ENCODE data around the gene PCBP2.
"Not testable (repeated sequence)": the region's sequence is repeated elsewhere in the genome, so short reads cannot be mapped to it uniquely, and the experiment has no call there.

The PCBP2 gene

GRCh38 chr12:53444593-53445325 is 7.1 kb upstream of the PCBP2 start:
- H3K27me3 ChIP-seq (ENCODE audit: control insufficient read depth in 1 of 2, insufficient read depth in 2 of 2, low read length in 2 of 2); H3K4me3 ChIP-seq (ENCODE audit: low read depth in 1 of 2, low read length in 2 of 2); H3K9ac ChIP-seq (ENCODE audit: low read length); H3K27ac ChIP-seq (ENCODE audit: low read depth, low read length); H3K9me3 ChIP-seq (ENCODE audit: low read length): not testable (repeated sequence)
- Histone ChIP-seq H3K36me3 (ENCODE audit: insufficient read depth, low read length) (peaks cover 12% of the 10 kb centered on the region), H3K4me1 (ENCODE audit: insufficient read depth, low read length) (peaks cover 16% of the 10 kb centered on the region)

- Histone ChIP-seq H3K9ac (ENCODE audit: low read length) (no peak overlapping the region), H3K4me1 (ENCODE audit: insufficient read depth, low read length) (peaks cover 24% of the 10 kb centered on the region), H3K27me3 (ENCODE audit: control insufficient read depth in 1 of 2, insufficient read depth in 2 of 2, low read length in 2 of 2) (no peaks in the 10 kb centered on the region), H3K36me3 (ENCODE audit: insufficient read depth, low read length) (peaks cover 18% of the 10 kb centered on the region), H3K4me3 (ENCODE audit: low read depth in 1 of 2, low read length in 2 of 2) (no peak overlapping the region), H3K9me3 (ENCODE audit: low read length) (no peaks in the 10 kb centered on the region), H3K27ac (ENCODE audit: low read depth, low read length) (no peak overlapping the region)
Observed at GRCh38 chr12:53450936-53451335, 966 bp upstream of the PCBP2 start.

GRCh38 chr12:53452159-53453077 is 516 bp downstream of the PCBP2 start:
- H3K27me3 ChIP-seq (ENCODE audit: control insufficient read depth in 1 of 2, insufficient read depth in 2 of 2, low read length in 2 of 2), result no peaks in the 10 kb centered on the region
- H3K27ac ChIP-seq (ENCODE audit: low read depth, low read length), result peak overlapping the region; percentile 100
- H3K4me3 ChIP-seq (ENCODE audit: low read depth in 1 of 2, low read length in 2 of 2), result peak overlapping the region; percentile 76 to 96
- peaks cover 32% of the 10 kb centered on the region for H3K36me3 ChIP-seq (ENCODE audit: insufficient read depth, low read length)
- H3K9me3 ChIP-seq (ENCODE audit: low read length), result no peaks in the 10 kb centered on the region
- peaks cover 24% of the 10 kb centered on the region for H3K4me1 ChIP-seq (ENCODE audit: insufficient read depth, low read length)
- peak overlapping the region; percentile 67 for H3K9ac ChIP-seq (ENCODE audit: low read length)

GRCh38 chr12:53453953-53454640 is 2.2 kb downstream of the PCBP2 start:
- Histone ChIP-seq H3K9me3 (ENCODE audit: low read length) (no peaks in the 10 kb centered on the region), H3K4me3 (ENCODE audit: low read depth in 1 of 2, low read length in 2 of 2) (no peak overlapping the region), H3K27me3 (ENCODE audit: control insufficient read depth in 1 of 2, insufficient read depth in 2 of 2, low read length in 2 of 2) (no peaks in the 10 kb centered on the region), H3K9ac (ENCODE audit: low read length) (peak overlapping the region; percentile 67), H3K27ac (ENCODE audit: low read depth, low read length) (no peak overlapping the region), H3K36me3 (ENCODE audit: insufficient read depth, low read length) (peaks cover 44% of the 10 kb centered on the region), H3K4me1 (ENCODE audit: insufficient read depth, low read length) (peaks cover 24% of the 10 kb centered on the region)

- no peak overlapping the region for H3K4me3 ChIP-seq (ENCODE audit: low read depth in 1 of 2, low read length in 2 of 2)
- no peaks in the 10 kb centered on the region for H3K9me3 ChIP-seq (ENCODE audit: low read length)
- H3K27me3 ChIP-seq (ENCODE audit: control insufficient read depth in 1 of 2, insufficient read depth in 2 of 2, low read length in 2 of 2), result no peaks in the 10 kb centered on the region
- H3K36me3 ChIP-seq (ENCODE audit: insufficient read depth, low read length), result peaks cover 50% of the 10 kb centered on the region
- H3K27ac ChIP-seq (ENCODE audit: low read depth, low read length), result no peak overlapping the region
- no peak overlapping the region for H3K9ac ChIP-seq (ENCODE audit: low read length)
- H3K4me1 ChIP-seq (ENCODE audit: insufficient read depth, low read length), result peaks cover 24% of the 10 kb centered on the region
Observed at GRCh38 chr12:53454707-53455106, 2.8 kb downstream of the PCBP2 start.

- H3K9ac ChIP-seq (ENCODE audit: low read length), result no peak overlapping the region
- H3K36me3 ChIP-seq (ENCODE audit: insufficient read depth, low read length), result peaks cover 71% of the 10 kb centered on the region
- H3K4me1 ChIP-seq (ENCODE audit: insufficient read depth, low read length), result peaks cover 20% of the 10 kb centered on the region
- H3K27me3 ChIP-seq (ENCODE audit: control insufficient read depth in 1 of 2, insufficient read depth in 2 of 2, low read length in 2 of 2), result no peaks in the 10 kb centered on the region
- no peak overlapping the region for H3K27ac ChIP-seq (ENCODE audit: low read depth, low read length)
- no peak overlapping the region for H3K4me3 ChIP-seq (ENCODE audit: low read depth in 1 of 2, low read length in 2 of 2)
- no peaks in the 10 kb centered on the region for H3K9me3 ChIP-seq (ENCODE audit: low read length)
Observed at GRCh38 chr12:53456654-53457366, 4.9 kb downstream of the PCBP2 start.

- peaks cover 7% of the 10 kb centered on the region for H3K4me1 ChIP-seq (ENCODE audit: insufficient read depth, low read length)
- peaks cover 93% of the 10 kb centered on the region for H3K36me3 ChIP-seq (ENCODE audit: insufficient read depth, low read length)
Observed at GRCh38 chr12:53459097-53459496, 7.2 kb downstream of the PCBP2 start.

GRCh38 chr12:53461059-53461458 is 9.2 kb downstream of the PCBP2 start:
- Histone ChIP-seq H3K9me3 (ENCODE audit: low read length) (no peaks in the 10 kb centered on the region), H3K9ac (ENCODE audit: low read length) (no peak overlapping the region), H3K27me3 (ENCODE audit: control insufficient read depth in 1 of 2, insufficient read depth in 2 of 2, low read length in 2 of 2) (no peaks in the 10 kb centered on the region), H3K36me3 (ENCODE audit: insufficient read depth, low read length) (peaks cover 94% of the 10 kb centered on the region), H3K4me3 (ENCODE audit: low read depth in 1 of 2, low read length in 2 of 2) (no peak overlapping the region), H3K4me1 (ENCODE audit: insufficient read depth, low read length) (no peaks in the 10 kb centered on the region), H3K27ac (ENCODE audit: low read depth, low read length) (no peak overlapping the region)

More at GRCh38 chr12:53459097-53459496, 7.2 kb downstream of the PCBP2 start:
- no peak overlapping the region for H3K27ac ChIP-seq (ENCODE audit: low read depth, low read length)
- no peak overlapping the region for H3K4me3 ChIP-seq (ENCODE audit: low read depth in 1 of 2, low read length in 2 of 2)
- no peaks in the 10 kb centered on the region for H3K27me3 ChIP-seq (ENCODE audit: control insufficient read depth in 1 of 2, insufficient read depth in 2 of 2, low read length in 2 of 2)
- no peak overlapping the region for H3K9ac ChIP-seq (ENCODE audit: low read length)
- no peaks in the 10 kb centered on the region for H3K9me3 ChIP-seq (ENCODE audit: low read length)

- Histone ChIP-seq H3K27ac (ENCODE audit: low read depth, low read length) (no peak overlapping the region), H3K36me3 (ENCODE audit: insufficient read depth, low read length) (peaks cover 94% of the 10 kb centered on the region), H3K4me1 (ENCODE audit: insufficient read depth, low read length) (no peaks in the 10 kb centered on the region)
Observed at GRCh38 chr12:53461591-53461990, 9.7 kb downstream of the PCBP2 start.

GRCh38 chr12:53462935-53463334 is 11.0 kb downstream of the PCBP2 start:
- Histone ChIP-seq H3K9me3 (ENCODE audit: low read length) (no peaks in the 10 kb centered on the region), H3K4me3 (ENCODE audit: low read depth in 1 of 2, low read length in 2 of 2) (no peak overlapping the region), H3K4me1 (ENCODE audit: insufficient read depth, low read length) (no peaks in the 10 kb centered on the region), H3K36me3 (ENCODE audit: insufficient read depth, low read length) (peaks cover 96% of the 10 kb centered on the region), H3K27ac (ENCODE audit: low read depth, low read length) (no peak overlapping the region), H3K27me3 (ENCODE audit: control insufficient read depth in 1 of 2, insufficient read depth in 2 of 2, low read length in 2 of 2) (no peaks in the 10 kb centered on the region), H3K9ac (ENCODE audit: low read length) (no peak overlapping the region)

More at GRCh38 chr12:53461591-53461990, 9.7 kb downstream of the PCBP2 start:
- Histone ChIP-seq H3K27me3 (ENCODE audit: control insufficient read depth in 1 of 2, insufficient read depth in 2 of 2, low read length in 2 of 2) (no peaks in the 10 kb centered on the region), H3K4me3 (ENCODE audit: low read depth in 1 of 2, low read length in 2 of 2) (no peak overlapping the region), H3K9ac (ENCODE audit: low read length) (no peak overlapping the region), H3K9me3 (ENCODE audit: low read length) (no peaks in the 10 kb centered on the region)

Data from muscle layer of colon (tissue), 2 donors.